Astrocyte of the hippocampus (primary cell): ENCODE results near the gene ZFYVE27.
A peak's percentile ranks its signal among the peaks of the same experiment; 100 is the strongest.

ENCODE experiments used
- DNase-seq: peaks from one replicate; pipeline ENCODE4 v3.0.0; 2011; ENCODE audit warnings: low read depth, low spot score

ZFYVE27 gene

GRCh38 chr10:97789770-97790397 is 53.0 kb downstream of the ZFYVE27 start:
- no peak for DNase-seq

GRCh38 chr10:97791824-97792721 is 55.1 kb downstream of the ZFYVE27 start:
- peak; percentile 77 for DNase-seq

GRCh38 chr10:97795886-97796285 is 59.0 kb downstream of the ZFYVE27 start:
- DNase-seq: no peak

GRCh38 chr10:97796651-97797050 is 59.7 kb downstream of the ZFYVE27 start:
- no peak for DNase-seq

GRCh38 chr10:97798958-97799610 is 62.2 kb downstream of the ZFYVE27 start:
- DNase-seq: no peak

GRCh38 chr10:97800474-97800873 is 63.5 kb downstream of the ZFYVE27 start:
- DNase-seq: no peak

- no peak for DNase-seq
These were observed 64.5 kb downstream of the ZFYVE27 start for GRCh38 chr10:97801422-97801821.

GRCh38 chr10:97805096-97805884 is 68.4 kb downstream of the ZFYVE27 start:
- no peak for DNase-seq

- no peak for DNase-seq
These were observed 69.0 kb downstream of the ZFYVE27 start for GRCh38 chr10:97805949-97806348.

- DNase-seq: peak; percentile 58
These were observed 73.5 kb downstream of the ZFYVE27 start for GRCh38 chr10:97810446-97810845.
